ENCODE results near the gene PPP1R26.
"Not testable (repeated sequence)": the region's sequence is repeated elsewhere in the genome, so short reads cannot be mapped to it uniquely, and the experiment has no call there.

PPP1R26 gene

GRCh38 chr9:135506327-135507103, 26.9 kb downstream of the PPP1R26 start:
- no peak for DNase-seq

- no peak for DNase-seq
These were observed 27.8 kb downstream of the PPP1R26 start for GRCh38 chr9:135507104-135508035.

GRCh38 chr9:135508211-135508820, 28.7 kb downstream of the PPP1R26 start:
- DNase-seq, result no peak

- no peak for DNase-seq
These were observed 29.9 kb downstream of the PPP1R26 start for GRCh38 chr9:135509458-135509857.

- DNase-seq, result no peak
These were observed 32.6 kb downstream of the PPP1R26 start for GRCh38 chr9:135512241-135512603.

GRCh38 chr9:135512904-135513303, 33.3 kb downstream of the PPP1R26 start:
- no peak for DNase-seq

- no peak for DNase-seq
These were observed 33.8 kb downstream of the PPP1R26 start for GRCh38 chr9:135513351-135513846.

- DNase-seq, result not testable (repeated sequence)
These were observed 34.3 kb downstream of the PPP1R26 start for GRCh38 chr9:135513906-135514305.

- no peak for DNase-seq
These were observed 34.9 kb downstream of the PPP1R26 start for GRCh38 chr9:135514342-135515082.

GRCh38 chr9:135515083-135515951, 35.7 kb downstream of the PPP1R26 start:
- no peak for DNase-seq

- DNase-seq, result no peak
These were observed 36.7 kb downstream of the PPP1R26 start for GRCh38 chr9:135516132-135516860.

GRCh38 chr9:135517407-135517822, 37.8 kb downstream of the PPP1R26 start:
- no peak for DNase-seq

GRCh38 chr9:135519179-135519971, 39.8 kb downstream of the PPP1R26 start:
- DNase-seq, result no peak

- DNase-seq, result no peak
These were observed 41.5 kb downstream of the PPP1R26 start, which contains the start of gene LCN1 for GRCh38 chr9:135520916-135521607. LCN1 (plus strand) TSS chr9:135521440; CDS start chr9:135521498, 58 bp downstream.

GRCh38 chr9:135521608-135522095, 42.1 kb downstream of the PPP1R26 start:
- DNase-seq, result no peak

- no peak for DNase-seq
These were observed 42.7 kb downstream of the PPP1R26 start for GRCh38 chr9:135522137-135522877.

GRCh38 chr9:135522931-135523330, 43.3 kb downstream of the PPP1R26 start:
- DNase-seq, result no peak

GRCh38 chr9:135523521-135524129, 44.0 kb downstream of the PPP1R26 start:
- DNase-seq, result no peak

All from activated naive CD4-positive, alpha-beta T cell treated with anti-CD3 and anti-CD28 coated beads, Interleukin-2, amount 50 U/mL, for 16 hours (primary cell).